RWPE2 (cell line): Measurements from ENCODE around the gene RUFY4.

Source experiments
- ATAC-seq: fragments of 200-7000 bp; cut with Tn5 transposase; 3 replicates; pipeline ENCODE4 v1.9.1; 2021; ENCODE audit warnings: low read depth
- DNase-seq: peaks from one replicate; pipeline ENCODE4 v3.0.0-alpha.2; 2020; ENCODE audit warnings: low spot score
- H3K27ac ChIP-seq: fragments of 450-650 bp; 2 replicates; pipeline ENCODE4 v1.5.1; 2017; ENCODE audit warnings: mild to moderate bottlenecking; ENCODE audit not compliant: poor library complexity, severe bottlenecking
- H3K27me3 ChIP-seq: fragments of 250-450 bp; sonication (Bioruptor Pico); 2 replicates; pipeline ENCODE4 v1.5.1; 2021; ENCODE audit warnings: mild to moderate bottlenecking, moderate library complexity; ENCODE audit not compliant: insufficient read depth, poor library complexity, severe bottlenecking
- H3K36me3 ChIP-seq: fragments of 250-450 bp; sonication (Bioruptor Pico); 2 replicates; pipeline ENCODE4 v1.5.1; 2020; ENCODE audit warnings: low read depth, mild to moderate bottlenecking, moderate library complexity
- H3K4me1 ChIP-seq: fragments of 250-450 bp; sonication (Bioruptor Pico); 2 replicates; pipeline ENCODE4 v1.5.1; 2021; ENCODE audit warnings: mild to moderate bottlenecking, moderate library complexity; ENCODE audit not compliant: insufficient read depth, poor library complexity, severe bottlenecking
- H3K4me3 ChIP-seq: fragments of 250-450 bp; sonication (Bioruptor Pico); 2 replicates; pipeline ENCODE4 v1.5.1; 2021; ENCODE audit warnings: mild to moderate bottlenecking, moderate library complexity; ENCODE audit not compliant: severe bottlenecking
- H3K9me3 ChIP-seq: fragments of 250-450 bp; sonication (Bioruptor Pico); 2 replicates; pipeline ENCODE4 v1.5.1; 2021; ENCODE audit warnings: mild to moderate bottlenecking, moderate library complexity; ENCODE audit not compliant: severe bottlenecking
- CTCF ChIP-seq: fragments of 450-650 bp; IDR thresholded peaks from one replicate; pipeline ENCODE4 v1.5.1; 2017; ENCODE audit warnings: mild to moderate bottlenecking, moderate library complexity; ENCODE audit not compliant: poor library complexity, severe bottlenecking

RUFY4 gene

GRCh38 chr2:218123986-218124385 lies 54.9 kb downstream of the RUFY4 start:
- Histone ChIP-seq H3K27me3 (no peaks in the 10 kb centered on the region), H3K4me3 (no peak overlapping the region), H3K36me3 (no peaks in the 10 kb centered on the region), H3K4me1 (no peaks in the 10 kb centered on the region), H3K27ac (no peak overlapping the region), H3K9me3 (no peaks in the 10 kb centered on the region)
- DNase-seq (no peak), ATAC-seq (no peak)
- no peak for TF ChIP-seq CTCF

GRCh38 chr2:218125095-218125494 lies 56.0 kb downstream of the RUFY4 start:
- TF ChIP-seq CTCF: no peak
- Histone ChIP-seq H3K27me3 (no peaks in the 10 kb centered on the region), H3K27ac (no peak overlapping the region), H3K9me3 (no peaks in the 10 kb centered on the region), H3K36me3 (no peaks in the 10 kb centered on the region), H3K4me1 (no peaks in the 10 kb centered on the region), H3K4me3 (no peak overlapping the region)
- ATAC-seq (no peak), DNase-seq (no peak)

- DNase-seq (no peak), ATAC-seq (peak; percentile 33; the same call in 2 of the 3 replicates)
Observed at GRCh38 chr2:218125626-218126080, 56.6 kb downstream of the RUFY4 start, which contains the start of gene CXCR2. Gene CXCR2 (plus strand): TSS chr2:218126028. CDS start chr2:218134802, 8,774 bp downstream.

GRCh38 chr2:218127929-218128455 lies 58.9 kb downstream of the RUFY4 start:
- DNase-seq (no peak), ATAC-seq (no peak)
- no peak for TF ChIP-seq CTCF
- no peaks in the 10 kb centered on the region for H3K9me3 ChIP-seq
- H3K27ac ChIP-seq: no peak overlapping the region
- no peak overlapping the region for H3K4me3 ChIP-seq
- no peaks in the 10 kb centered on the region for H3K4me1 ChIP-seq
- no peaks in the 10 kb centered on the region for H3K27me3 ChIP-seq
- H3K36me3 ChIP-seq: no peaks in the 10 kb centered on the region

More at GRCh38 chr2:218125626-218126080, 56.6 kb downstream of the RUFY4 start, which contains the start of gene CXCR2:
- TF ChIP-seq CTCF: no peak
- no peaks in the 10 kb centered on the region for H3K9me3 ChIP-seq
- no peak within 1 kb of the TSS for H3K4me3 ChIP-seq
- no peaks in the 10 kb centered on the region for H3K36me3 ChIP-seq
- H3K27ac ChIP-seq: no peak within 1 kb of the TSS
- H3K4me1 ChIP-seq: no peaks in the 10 kb centered on the region
- H3K27me3 ChIP-seq: no peaks in the 10 kb centered on the region

GRCh38 chr2:218128781-218129457 lies 59.9 kb downstream of the RUFY4 start:
- DNase-seq (no peak), ATAC-seq (no peak)
- Histone ChIP-seq H3K27me3 (no peaks in the 10 kb centered on the region), H3K4me3 (no peak overlapping the region), H3K9me3 (no peaks in the 10 kb centered on the region), H3K4me1 (no peaks in the 10 kb centered on the region), H3K36me3 (no peaks in the 10 kb centered on the region), H3K27ac (no peak overlapping the region)
- no peak for TF ChIP-seq CTCF
